HG03565 (cell line): ENCODE data around the gene OR2T10.
"Not testable (repeated sequence)": the region's sequence is repeated elsewhere in the genome, so short reads cannot be mapped to it uniquely, and the experiment has no call there.

Experiments
- ATAC-seq: cut with Tn5 transposase; IDR thresholded peaks from one replicate; pipeline ENCODE4 v1.9.1; 2021; ENCODE audit warnings: mild to moderate bottlenecking, moderate library complexity; ENCODE audit not compliant: unreplicated experiment

OR2T10 gene

GRCh38 chr1:248597589-248597988 lies at the start of gene OR2T10:
Gene OR2T10 (minus strand): TSS chr1:248597700. CDS start chr1:248593768, 3,932 bp downstream.
- no peak for ATAC-seq

- not testable (repeated sequence) for ATAC-seq
Observed at GRCh38 chr1:248645178-248645577, 47.7 kb upstream of the OR2T10 start, which contains the start of gene OR2T35. Gene OR2T35 (minus strand): TSS chr1:248645278. CDS start chr1:248639258, 6,020 bp downstream.

- peak; percentile 52 for ATAC-seq
Observed at GRCh38 chr1:248642971-248643651, 45.6 kb upstream of the OR2T10 start.

GRCh38 chr1:248641583-248641982 lies 44.1 kb upstream of the OR2T10 start:
- ATAC-seq: not testable (repeated sequence)

GRCh38 chr1:248640906-248641305 lies 43.4 kb upstream of the OR2T10 start:
- ATAC-seq: peak; percentile 33

- ATAC-seq: peak; percentile 34
Observed at GRCh38 chr1:248639652-248640051, 42.2 kb upstream of the OR2T10 start.

GRCh38 chr1:248636612-248637011 lies 39.1 kb upstream of the OR2T10 start:
- ATAC-seq: not testable (repeated sequence)

- not testable (repeated sequence) for ATAC-seq
Observed at GRCh38 chr1:248634991-248635390, 37.5 kb upstream of the OR2T10 start, which contains the start of gene OR2T11. Gene OR2T11 (minus strand): TSS chr1:248635091. CDS start chr1:248627128, 7,963 bp downstream.

GRCh38 chr1:248631354-248632008 lies 34.0 kb upstream of the OR2T10 start:
- no peak for ATAC-seq

- no peak for ATAC-seq
Observed at GRCh38 chr1:248630551-248630950, 33.1 kb upstream of the OR2T10 start.

GRCh38 chr1:248627971-248628844 lies 30.7 kb upstream of the OR2T10 start:
- peak; percentile 84 for ATAC-seq

- no peak for ATAC-seq
Observed at GRCh38 chr1:248625971-248626370, 28.5 kb upstream of the OR2T10 start.

GRCh38 chr1:248625166-248625565 lies 27.7 kb upstream of the OR2T10 start:
- no peak for ATAC-seq

- ATAC-seq: peak; percentile 86
Observed at GRCh38 chr1:248622570-248623001, 25.1 kb upstream of the OR2T10 start.

GRCh38 chr1:248621770-248622169 lies 24.3 kb upstream of the OR2T10 start:
- ATAC-seq: no peak

- no peak for ATAC-seq
Observed at GRCh38 chr1:248618878-248619277, 21.4 kb upstream of the OR2T10 start.

GRCh38 chr1:248618119-248618518 lies 20.6 kb upstream of the OR2T10 start:
- ATAC-seq: no peak

- ATAC-seq: no peak
Observed at GRCh38 chr1:248613742-248614141, 16.2 kb upstream of the OR2T10 start.

- ATAC-seq: no peak
Observed at GRCh38 chr1:248611883-248612414, 14.4 kb upstream of the OR2T10 start.

- no peak for ATAC-seq
Observed at GRCh38 chr1:248610301-248610700, 12.8 kb upstream of the OR2T10 start.

GRCh38 chr1:248599396-248599795 lies 1.9 kb upstream of the OR2T10 start:
- ATAC-seq: no peak
